ENCODE measurements around the gene PCAT6.

The PCAT6 gene

GRCh38 chr1:202798792-202799331 lies 11.9 kb upstream of the PCAT6 start:
- Mint-ChIP-seq H3K9me3 (peaks cover 4% of the 10 kb centered on the region), H3K4me3 (no peak overlapping the region), H3K27me3 (ENCODE audit: low read depth, poor library complexity) (peaks cover 2% of the 10 kb centered on the region), H3K4me1 (peaks cover 34% of the 10 kb centered on the region), H3K27ac (no peak overlapping the region), H3K36me3 (ENCODE audit: low read depth) (peaks cover 46% of the 10 kb centered on the region)
- DNase-seq, result no peak
- no peak for TF ChIP-seq CTCF (IDR thresholded peaks at IDR 0.05)

GRCh38 chr1:202800742-202801141 lies 10.0 kb upstream of the PCAT6 start:
- DNase-seq, result no peak
- Mint-ChIP-seq H3K9me3 (peaks cover 4% of the 10 kb centered on the region), H3K4me3 (no peak overlapping the region), H3K36me3 (ENCODE audit: low read depth) (peaks cover 46% of the 10 kb centered on the region), H3K27me3 (ENCODE audit: low read depth, poor library complexity) (peaks cover 2% of the 10 kb centered on the region), H3K27ac (peak overlapping the region; percentile 90), H3K4me1 (peaks cover 51% of the 10 kb centered on the region)
- no peak for TF ChIP-seq CTCF (IDR thresholded peaks at IDR 0.05)

DNA sequence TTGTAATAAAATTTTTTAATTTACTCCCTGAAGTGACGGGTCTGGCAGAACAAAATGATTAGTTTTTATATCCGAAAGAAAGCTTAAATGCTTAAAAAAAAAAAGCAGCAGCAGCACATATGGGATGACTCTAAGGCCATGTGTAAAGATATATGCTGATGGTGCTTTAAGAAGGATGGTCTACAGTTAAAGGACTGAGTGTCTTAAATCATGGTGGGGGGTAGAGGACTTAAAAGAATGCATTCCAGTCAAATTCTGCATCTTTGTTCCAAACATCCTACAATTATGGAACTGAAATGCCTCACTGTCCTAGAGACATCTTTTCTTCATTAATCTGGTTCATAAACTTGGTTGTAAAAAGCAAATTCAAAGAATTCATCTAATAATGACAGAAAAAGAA lies 9.6 kb upstream of the PCAT6 start:
- Mint-ChIP-seq H3K27me3 (ENCODE audit: low read depth, poor library complexity) (peaks cover 2% of the 10 kb centered on the region), H3K9me3 (peaks cover 4% of the 10 kb centered on the region), H3K27ac (no peak overlapping the region), H3K36me3 (ENCODE audit: low read depth) (peaks cover 46% of the 10 kb centered on the region), H3K4me3 (no peak overlapping the region), H3K4me1 (peaks cover 51% of the 10 kb centered on the region)
- TF ChIP-seq CTCF (IDR thresholded peaks at IDR 0.05), result no peak
- no peak for DNase-seq

- peaks cover 5% of the 10 kb centered on the region for H3K27me3 Mint-ChIP-seq (ENCODE audit: low read depth, poor library complexity)
- no peak for TF ChIP-seq CTCF (IDR thresholded peaks at IDR 0.05)
- no peak overlapping the region for H3K4me3 Mint-ChIP-seq
- peaks cover 4% of the 10 kb centered on the region for H3K9me3 Mint-ChIP-seq
- H3K36me3 Mint-ChIP-seq (ENCODE audit: low read depth), result peaks cover 40% of the 10 kb centered on the region
- no peak for DNase-seq
- no peak overlapping the region for H3K27ac Mint-ChIP-seq
- H3K4me1 Mint-ChIP-seq, result peaks cover 44% of the 10 kb centered on the region
Measured at GRCh38 chr1:202802034-202802433, 8.7 kb upstream of the PCAT6 start.

DNA sequence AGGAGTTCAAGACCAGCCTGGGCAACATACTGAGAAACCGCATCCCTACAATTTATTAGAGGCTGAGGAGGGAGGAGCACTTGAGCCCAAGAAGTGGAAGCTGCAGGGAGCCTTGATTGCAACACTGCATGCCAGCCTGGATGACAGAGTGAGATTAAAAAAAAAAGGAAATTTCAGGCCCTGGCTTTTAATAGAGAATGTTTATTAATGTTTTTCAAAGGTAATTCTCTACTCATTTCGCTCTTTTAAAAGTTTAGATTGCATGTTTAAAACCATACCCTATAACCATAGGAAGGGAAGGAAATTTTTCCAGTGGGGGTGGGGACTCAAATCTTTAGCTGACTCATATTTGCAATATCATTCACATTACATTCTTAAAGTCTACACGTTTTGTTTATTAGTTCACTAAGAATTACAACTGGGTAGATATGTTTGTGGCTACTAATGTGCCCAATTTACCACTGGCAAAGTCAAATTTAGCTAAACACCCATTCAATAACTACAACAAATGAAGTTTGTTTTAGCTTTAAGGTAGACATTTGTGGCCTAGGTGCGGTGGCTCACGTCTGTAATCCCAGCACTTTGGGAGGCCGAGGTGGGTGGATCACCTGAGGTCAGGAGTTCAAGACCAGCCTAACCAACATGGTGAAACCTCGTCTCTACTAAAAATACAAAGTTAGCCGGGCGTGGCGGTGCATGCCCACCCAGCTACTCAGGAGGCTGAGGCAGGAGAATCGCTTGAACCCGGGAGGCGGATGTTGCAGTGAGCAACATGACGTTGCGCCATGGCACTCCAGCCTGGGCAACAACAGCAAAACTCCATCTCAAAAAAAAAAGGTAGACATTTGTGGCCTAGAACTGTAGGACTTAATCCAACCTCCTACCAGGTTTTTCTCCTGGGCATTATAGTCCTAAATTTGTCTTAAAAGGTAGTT lies 7.5 kb upstream of the PCAT6 start:
- Mint-ChIP-seq H3K4me1 (peaks cover 35% of the 10 kb centered on the region), H3K4me3 (no peak overlapping the region), H3K36me3 (ENCODE audit: low read depth) (peaks cover 33% of the 10 kb centered on the region), H3K27me3 (ENCODE audit: low read depth, poor library complexity) (peaks cover 5% of the 10 kb centered on the region), H3K9me3 (peaks cover 4% of the 10 kb centered on the region), H3K27ac (peak overlapping the region; percentile 45)
- no peak for DNase-seq
- no peak for TF ChIP-seq CTCF (IDR thresholded peaks at IDR 0.05)
